ENCODE measurements around the gene UCP2. TPM values are rescaled to one million over a fixed set of nuclear protein-coding genes. Genes with fewer than 3 reads are reported as not detected.

The UCP2 gene
- total and polyA plus RNA-seq, 2 donors (not counting 3 experiments of a cell fraction or from before 2014, with no cell fraction given): 16.5 to 24.0 TPM

- H3K9ac ChIP-seq (replicated peaks; ENCODE audit: extremely low read depth, insufficient read depth, low read length): no peak overlapping the region
- H3K27ac ChIP-seq (ENCODE audit: insufficient read depth, low read depth, low read length): no peak overlapping the region
- H3K36me3 ChIP-seq (ENCODE audit: control insufficient read depth in 2 of 2, extremely low read depth in 1 of 2, insufficient read depth in 2 of 2, low read length in 2 of 2): no peaks in the 10 kb centered on the region
- H3K4me1 ChIP-seq (ENCODE audit: control insufficient read depth, extremely low read depth, insufficient read depth, low read length): no peaks in the 10 kb centered on the region
- no peak overlapping the region for H3K4me2 ChIP-seq (ENCODE audit: insufficient read depth, low read length)
- intact Hi-C loops (cut with micrococcal nuclease) (loop anchor here (5.0 to 10.0 kb wide), 3 partner anchors 133 to 610 kb away; no protein-coding TSS in a partner anchor), dilution Hi-C loops (cut with MboI; ENCODE audit: extremely low pct_ligation_motif_present, low sequenced_read_pairs) (no loop called here)
- FAIRE-seq (no peak), DNase-seq (ENCODE audit: low read depth, low spot score) (no peak)
- no peak overlapping the region for H3K4me3 ChIP-seq (replicated peaks in 1 of 3; ENCODE audit: insufficient read depth in 1 of 3, low read depth in 1 of 3, low read length in 3 of 3)
- H3K79me2 ChIP-seq (ENCODE audit: control insufficient read depth, insufficient read depth, low read length): no peaks in the 10 kb centered on the region
- ChIA-PET POLR2A (no interaction called here), CTCF (interaction anchor here (0.8 to 3.2 kb wide), 4 partner anchors 31 to 491 kb away, joined by 3 to 30 read pairs (median 11); no protein-coding TSS in a partner anchor)
- H3K27me3 ChIP-seq (ENCODE audit: control insufficient read depth in 2 of 2, insufficient read depth in 2 of 2, low read length in 2 of 2): peaks cover 0 to 2% of the 10 kb centered on the region in 2 experiments
- H3K9me3 ChIP-seq (replicated peaks; ENCODE audit: control insufficient read depth, insufficient read depth, low read length): no peaks in the 10 kb centered on the region
- no peaks in the 10 kb centered on the region for H3K9me1 ChIP-seq (replicated peaks; ENCODE audit: control insufficient read depth, extremely low read depth, insufficient read depth, low read length)
- BruUV-seq (replicated peaks): no TSS peak
- H2AFZ ChIP-seq (ENCODE audit: low read depth, low read length): no peak overlapping the region
- H4K20me1 ChIP-seq (replicated peaks; ENCODE audit: control insufficient read depth, extremely low read depth, insufficient read depth, low read length): no peaks in the 10 kb centered on the region
- TF ChIP-seq POLR2AphosphoS5 (IDR thresholded peaks at IDR 0.05; ENCODE audit: insufficient read depth, low read depth, low read length) (no peak), GATA2 (IDR thresholded peaks at IDR 0.05; ENCODE audit: insufficient read depth, insufficient read length, low read depth, low read length) (no peak), MYC (IDR thresholded peaks at IDR 0.05; ENCODE audit: low read depth, low read length) (no peak), MAX (IDR thresholded peaks at IDR 0.05; ENCODE audit: insufficient read depth, insufficient read length) (no peak), EZH2 (IDR thresholded peaks at IDR 0.05; ENCODE audit: borderline replicate concordance, low read depth, low read length, severe bottlenecking) (no peak), POLR2A (IDR thresholded peaks at IDR 0.05; ENCODE audit: low read depth, low read length) (no peak), CTCF (IDR thresholded peaks at IDR 0.05; ENCODE audit: extremely low read depth in 1 of 2, insufficient read depth in 1 of 2, low read depth in 1 of 2, low read length in 2 of 2) (no peak), FOS (IDR thresholded peaks at IDR 0.05; ENCODE audit: borderline replicate concordance, insufficient read depth, low read length) (no peak), JUN (IDR thresholded peaks at IDR 0.05; ENCODE audit: borderline replicate concordance, insufficient read depth, insufficient read length, low read depth) (no peak)
Observed at GRCh38 chr11:73962101-73962705, 20.4 kb downstream of the UCP2 start.
